IMR-90 (cell line): Measurements from ENCODE around the gene CEP128. TPM values are rescaled to one million over a fixed set of nuclear protein-coding genes. Genes with fewer than 3 reads are reported as not detected.

Experiments used
- ATAC-seq: fragments of 200-7000 bp; cut with Tn5 transposase; 2 replicates; pipeline ENCODE4 v1.9.1; 2020; ENCODE audit warnings: low read depth, mild to moderate bottlenecking, moderate library complexity
- BruUV-seq: library from RNA; stranded (reverse); fragments of 400-500 nt; replicated peaks from 2 replicates; lab custom pipeline; 2021; lab: Mats Ljungman, UMichigan
- CTCF ChIA-PET: fragments of 300-600 bp; formaldehyde crosslinking; extraction: SDS; loops from one replicate; lab custom pipeline; 2021; ENCODE audit warnings: antibody characterized with exemption; lab: Yijun Ruan, JAX
- POLR2A ChIA-PET: fragments of 300-600 bp; sonication (Branson Sonifier 250); formaldehyde crosslinking; loops from one replicate; lab custom pipeline; 2022; ENCODE audit warnings: antibody characterized with exemption; ENCODE audit not compliant: unreplicated experiment; lab: Charles Lee
- DNase-seq: peaks from one replicate; pipeline ENCODE4 v3.0.0; 2013
- H2AFZ ChIP-seq: replicated peaks from 2 replicates; pipeline ENCODE3; 2013; ENCODE audit warnings: low read length, mild to moderate bottlenecking; ENCODE audit not compliant: poor library complexity
- H2AK5ac ChIP-seq: 2 replicates; pipeline ENCODE4 v1.6.1; 2013; ENCODE audit warnings: low read depth, low read length, inconsistent platforms
- H2AK9ac ChIP-seq: replicated peaks from 2 replicates; pipeline ENCODE3; 2013; ENCODE audit warnings: mild to moderate bottlenecking, low read depth, low read length, moderate library complexity; ENCODE audit not compliant: poor library complexity
- H2BK120ac ChIP-seq: 2 replicates; pipeline ENCODE4 v1.6.1; 2013; ENCODE audit warnings: low read depth, low read length, inconsistent platforms
- H2BK15ac ChIP-seq: 3 replicates; pipeline ENCODE4 v1.6.1; 2013; ENCODE audit warnings: low read depth, low read length, inconsistent platforms
- H2BK20ac ChIP-seq: 2 replicates; pipeline ENCODE4 v1.6.1; 2013; ENCODE audit warnings: low read depth, mild to moderate bottlenecking, inconsistent platforms, low read length, moderate library complexity
- H2BK5ac ChIP-seq: 2 replicates; pipeline ENCODE4 v1.6.1; 2013; ENCODE audit warnings: mild to moderate bottlenecking, low read depth, low read length, inconsistent platforms; ENCODE audit not compliant: poor library complexity, severe bottlenecking
- H3K14ac ChIP-seq: replicated peaks from 2 replicates; pipeline ENCODE4 v1.6.1; 2013; ENCODE audit warnings: low read depth, low read length, inconsistent platforms
- H3K18ac ChIP-seq: 2 replicates; pipeline ENCODE4 v1.6.1; 2013; ENCODE audit warnings: low read depth, low read length, control low read depth
- H3K23ac ChIP-seq: 2 replicates; pipeline ENCODE4 v1.6.1; 2013; ENCODE audit warnings: low read depth, low read length, inconsistent platforms
- H3K27ac ChIP-seq: 2 replicates; pipeline ENCODE4 v1.5.1; 2013; ENCODE audit warnings: mild to moderate bottlenecking, control low read depth, low read length; ENCODE audit not compliant: insufficient read depth
- H3K27me3 ChIP-seq: 2 replicates; pipeline ENCODE4 v1.6.1; 2013; ENCODE audit warnings: low read length; ENCODE audit not compliant: control insufficient read depth, insufficient read depth
- H3K36me3 ChIP-seq: 2 replicates; pipeline ENCODE4 v1.6.1; 2013; ENCODE audit warnings: low read length, mixed read lengths; ENCODE audit not compliant: control insufficient read depth, insufficient read depth
- H3K4ac ChIP-seq: 2 replicates; pipeline ENCODE4 v1.6.1; 2013; ENCODE audit warnings: low read depth, low read length, inconsistent platforms
- H3K4me1 ChIP-seq: 2 replicates; pipeline ENCODE4 v1.6.1; 2013; ENCODE audit warnings: low read length, mixed read lengths; ENCODE audit not compliant: control insufficient read depth, insufficient read depth
- H3K4me2 ChIP-seq: 2 replicates; pipeline ENCODE4 v1.6.1; 2013; ENCODE audit warnings: low read depth, mild to moderate bottlenecking, control low read depth, low read length, moderate library complexity
- H3K4me3 ChIP-seq: 2 replicates; pipeline ENCODE4 v1.5.1; 2013; ENCODE audit warnings: low read depth, mild to moderate bottlenecking, control low read depth, low read length, moderate library complexity; ENCODE audit not compliant: insufficient read depth
- H3K56ac ChIP-seq: 2 replicates; pipeline ENCODE4 v1.6.1; 2013; ENCODE audit warnings: low read length, inconsistent platforms; ENCODE audit not compliant: insufficient read depth; ENCODE audit errors: extremely low read depth
- H3K79me1 ChIP-seq, 2 experiments: 2 replicates each; pipeline ENCODE4 v1.6.1; 2013; ENCODE audit warnings: low read length in 2 of 2, inconsistent platforms in 1 of 2, low read depth in 1 of 2
- H3K9ac ChIP-seq: 2 replicates; pipeline ENCODE4 v1.6.1; 2013; ENCODE audit warnings: low read depth, low read length, control low read depth
- H3K9me1 ChIP-seq: 2 replicates; pipeline ENCODE4 v1.6.1; 2013; ENCODE audit warnings: low read length, inconsistent platforms; ENCODE audit not compliant: insufficient read depth
- H3K9me3 ChIP-seq: 2 replicates; pipeline ENCODE4 v1.6.1; 2013; ENCODE audit warnings: low read length; ENCODE audit not compliant: control insufficient read depth, insufficient read depth
- H4K20me1 ChIP-seq: 2 replicates; pipeline ENCODE4 v1.6.1; 2013; ENCODE audit warnings: low read length, inconsistent platforms; ENCODE audit not compliant: insufficient read depth
- H4K5ac ChIP-seq: 2 replicates; pipeline ENCODE4 v1.6.1; 2013; ENCODE audit warnings: mild to moderate bottlenecking, low read depth, low read length, control low read depth
- H4K8ac ChIP-seq, 2 experiments: 2 replicates each; pipeline ENCODE4 v1.6.1; 2013; ENCODE audit warnings: low read depth in 2 of 2, low read length in 2 of 2, control low read depth in 1 of 2, inconsistent platforms in 1 of 2
- H4K91ac ChIP-seq: 2 replicates; pipeline ENCODE4 v1.6.1; 2013; ENCODE audit warnings: low read depth, low read length, inconsistent platforms; ENCODE audit not compliant: insufficient read depth
- BHLHE40 ChIP-seq: fragments of 150-350 bp; IDR thresholded peaks from 2 replicates; pipeline ENCODE4 v1.6.1; 2016; ENCODE audit warnings: mild to moderate bottlenecking, low read depth, low read length
- CEBPB ChIP-seq: IDR thresholded peaks from 2 replicates; pipeline ENCODE4 v1.6.1; 2012; ENCODE audit warnings: low read depth, low read length, improper control_type of control experiment
- CTCF ChIP-seq: conservative IDR thresholded peaks from 2 replicates; pipeline ENCODE4 v1.5.1; 2012; ENCODE audit warnings: mild to moderate bottlenecking, low read depth, low read length, improper control_type of control experiment
- ELK1 ChIP-seq: fragments of 150-350 bp; IDR thresholded peaks from 2 replicates; pipeline ENCODE4 v1.6.1; 2016; ENCODE audit warnings: low read depth, mild to moderate bottlenecking, low read length, moderate library complexity, borderline replicate concordance
- FOS ChIP-seq: fragments of 150-350 bp; IDR thresholded peaks from 2 replicates; pipeline ENCODE4 v1.6.1; 2016; ENCODE audit warnings: low read depth, low read length
- MAFK ChIP-seq: IDR thresholded peaks from 2 replicates; pipeline ENCODE4 v1.6.1; 2012; ENCODE audit warnings: low read depth, low read length, improper control_type of control experiment
- MAZ ChIP-seq: IDR thresholded peaks from 2 replicates; pipeline ENCODE4 v1.6.1; 2012; ENCODE audit warnings: low read depth, mild to moderate bottlenecking, low read length, improper control_type of control experiment, moderate library complexity, borderline replicate concordance
- MXI1 ChIP-seq: IDR thresholded peaks from 2 replicates; pipeline ENCODE4 v1.6.1; 2012; ENCODE audit warnings: low read depth, mild to moderate bottlenecking, low read length, moderate library complexity, borderline replicate concordance
- NFE2L2 ChIP-seq: fragments of 150-350 bp; IDR thresholded peaks from 2 replicates; pipeline ENCODE4 v1.6.1; 2016; ENCODE audit warnings: low read depth, mild to moderate bottlenecking, low read length
- POLR2A ChIP-seq: IDR thresholded peaks from 2 replicates; pipeline ENCODE4 v1.6.1; 2012; ENCODE audit warnings: mild to moderate bottlenecking, low read depth, low read length
- RAD21 ChIP-seq: IDR thresholded peaks from 2 replicates; pipeline ENCODE4 v1.6.1; 2012; ENCODE audit warnings: low read length, improper control_type of control experiment
- RCOR1 ChIP-seq: IDR thresholded peaks from 2 replicates; pipeline ENCODE4 v1.6.1; 2012; ENCODE audit warnings: mild to moderate bottlenecking, low read length, improper control_type of control experiment; ENCODE audit not compliant: insufficient replicate concordance
- RFX5 ChIP-seq: IDR thresholded peaks from 2 replicates; pipeline ENCODE4 v1.8.0; 2012; ENCODE audit warnings: low read depth, mild to moderate bottlenecking, low read length, moderate library complexity
- SMC3 ChIP-seq: fragments of 150-350 bp; IDR thresholded peaks from 2 replicates; pipeline ENCODE4 v1.6.1; 2016; ENCODE audit warnings: low read depth, mild to moderate bottlenecking, antibody characterized with exemption, low read length, moderate library complexity
- WGBS, 2 experiments: methylation state at CpG; one replicate each; pipeline versions ENCODE4 v1.1.5 to v1.1.7; 2013; ENCODE audit warnings: missing lambda C conversion rate in 2 of 2; ENCODE audit not compliant: insufficient read length in 1 of 2; ENCODE audit errors: extremely low coverage in 2 of 2; 5-methylcytosine and 5-hydroxymethylcytosine counted together
- dilution Hi-C: fragments of 300-500 bp; cut with HindIII; formaldehyde crosslinking; loops from one replicate; pipeline ENCODE4 v1.14.3; 2018; ENCODE audit warnings: low sequenced_read_pairs; ENCODE audit not compliant: unreplicated experiment
- in situ Hi-C: fragments of 300-500 bp; cut with MboI; formaldehyde crosslinking; loops from 3 replicates; pipeline ENCODE4 v1.14.3; 2019; ENCODE audit warnings: low sequenced_read_pairs, inconsistent platforms, mixed read lengths
- intact Hi-C: fragments of 100-400 bp; cut with micrococcal nuclease; formaldehyde crosslinking; loops from 2 replicates; pipeline ENCODE4 v1.10.0; 2022
- polyA plus RNA-seq, 3 experiments: library from polyadenylated mRNA; depleted of rRNA; stranded (reverse); fragments of >200 nt; gene quantifications; 2 replicates each; pipeline ENCODE4 v1.2.3, GENCODE V29; 2012; ENCODE audit warnings: low replicate concordance in 1 of 3
- total RNA-seq: library from RNA; depleted of rRNA; stranded (reverse); fragments of >200 nt; gene quantifications from 2 replicates; pipeline ENCODE4 v1.2.3, GENCODE V29; 2012

The CEP128 gene
- total and polyA plus RNA-seq, 2 of the 4 experiments (the other 2 are of a cell fraction), result 1.9 to 5.7 TPM

- TF ChIP-seq MAZ, result no peak
Measured at GRCh38 chr14:80973931-80974641, 32.5 kb upstream of the CEP128 start (continued).

- Histone ChIP-seq H3K14ac (no peak overlapping the region), H2BK5ac (no peak overlapping the region), H4K5ac (no peak overlapping the region), H2BK20ac (no peak overlapping the region), H4K20me1 (no peaks in the 10 kb centered on the region), H3K36me3 (no peaks in the 10 kb centered on the region), H2AK9ac (no peak overlapping the region), H3K4me3 (no peak overlapping the region), H3K4ac (no peak overlapping the region), H3K18ac (no peak overlapping the region), H3K56ac (no peak overlapping the region), H3K9ac (no peak overlapping the region), H3K79me1 (no peaks in the 10 kb centered on the region), H3K27ac (no peak overlapping the region), H3K27me3 (peaks cover 11% of the 10 kb centered on the region), H2BK15ac (no peak overlapping the region), H3K9me1 (no peaks in the 10 kb centered on the region), H2AK5ac (no peak overlapping the region), H3K4me2 (no peak overlapping the region), H3K9me3 (no peaks in the 10 kb centered on the region), H4K91ac (no peak overlapping the region), H2AFZ (no peak overlapping the region), H2BK120ac (no peak overlapping the region), H4K8ac (no peak overlapping the region), H3K4me1 (no peaks in the 10 kb centered on the region), H3K23ac (no peak overlapping the region)
- WGBS, 2 experiments, result 67% methylated on average over 1 of the region's 5 CpGs; no CpG with 5 or more reads in 1 of the 2 experiments
- DNase-seq (no peak), ATAC-seq (no peak)
- intact Hi-C loops (no loop called here), dilution Hi-C loops (no loop called here), in situ Hi-C loops (no loop called here)
- POLR2A ChIA-PET, result no interaction called here
- BruUV-seq, result no TSS peak
- CTCF ChIA-PET, result interaction anchor here (1.2 to 1.9 kb wide), 2 partner anchors 9 kb away, joined by 3 to 9 read pairs; partner anchors contain the start of gene TSHR
- TF ChIP-seq POLR2A (no peak), RFX5 (no peak), FOS (no peak), RAD21 (no peak), MXI1 (no peak), RCOR1 (no peak), CTCF (no peak), NFE2L2 (no peak), CEBPB (no peak), MAZ (no peak), MAFK (no peak), SMC3 (no peak), ELK1 (no peak), BHLHE40 (no peak)
Measured at GRCh38 chr14:80965037-80965436, 23.5 kb upstream of the CEP128 start.
